CD4-positive, alpha-beta memory T cell (primary cell): ENCODE results near the gene CFAP251. TPM values are rescaled to one million over a fixed set of nuclear protein-coding genes. Genes with fewer than 3 reads are reported as not detected.
"Not testable (repeated sequence)": the region's sequence is repeated elsewhere in the genome, so short reads cannot be mapped to it uniquely, and the experiment has no call there.

Experiments used
- CTCF ChIA-PET: fragments of 350-600 bp; sonication (Branson Sonifier 250); formaldehyde crosslinking; loops from one replicate; lab custom pipeline; 2021; ENCODE audit warnings: inconsistent platforms; ENCODE audit not compliant: partially characterized antibody; lab: Charles Lee
- POLR2A ChIA-PET: fragments of 350-600 bp; sonication (Branson Sonifier 250); formaldehyde crosslinking; loops from one replicate; lab custom pipeline; 2021; ENCODE audit not compliant: partially characterized antibody; lab: Charles Lee
- DNase-seq, 5 donors: peaks; one replicate each; pipeline versions ENCODE4 v3.0.0 to v3.0.0-alpha.2; 2020 to 2022; ENCODE audit warnings: mixed read lengths in 1 of 5
- H3K27ac ChIP-seq: one replicate; pipeline ENCODE4 v1.7.0; 2013; ENCODE audit warnings: low read depth, low read length
- H3K27me3 ChIP-seq: 2 replicates; pipeline ENCODE4 v1.7.0; 2013; ENCODE audit warnings: mild to moderate bottlenecking, low read length, moderate library complexity; ENCODE audit not compliant: insufficient read depth
- H3K36me3 ChIP-seq: 2 replicates; pipeline ENCODE4 v1.7.0; 2013; ENCODE audit warnings: mild to moderate bottlenecking, low read length, moderate library complexity; ENCODE audit not compliant: insufficient read depth
- H3K4me1 ChIP-seq: 2 replicates; pipeline ENCODE4 v1.7.0; 2013; ENCODE audit warnings: mild to moderate bottlenecking, low read length, moderate library complexity; ENCODE audit not compliant: insufficient read depth
- H3K4me3 ChIP-seq, 2 donors: one replicate each; pipeline ENCODE4 v1.7.0; 2013; ENCODE audit warnings: low read length in 2 of 2, mild to moderate bottlenecking in 1 of 2
- H3K9me3 ChIP-seq, 2 donors: one replicate each; pipeline ENCODE4 v1.7.0; 2013; ENCODE audit warnings: low read length in 2 of 2, control low read depth in 1 of 2; ENCODE audit not compliant: control insufficient read depth in 1 of 2
- H3K27ac Mint-ChIP-seq, 7 donors: one replicate each; pipeline ENCODE4 v1.8.0; 2020 to 2021; ENCODE audit warnings: mixed read lengths in 7 of 7, mild to moderate bottlenecking in 6 of 7, inconsistent platforms in 3 of 7, moderate library complexity in 3 of 7
- H3K27me3 Mint-ChIP-seq, 2 donors: one replicate each; pipeline ENCODE4 v1.8.0; 2020 to 2021; ENCODE audit warnings: mixed read lengths in 2 of 2
- H3K36me3 Mint-ChIP-seq, 2 donors: one replicate each; pipeline ENCODE4 v1.8.0; 2020 to 2021; ENCODE audit warnings: mixed read lengths in 2 of 2, inconsistent platforms in 1 of 2, mild to moderate bottlenecking in 1 of 2
- H3K4me1 Mint-ChIP-seq, 4 donors: one replicate each; pipeline ENCODE4 v1.8.0; 2020 to 2021; ENCODE audit warnings: mixed read lengths in 4 of 4, mild to moderate bottlenecking in 1 of 4
- H3K4me3 Mint-ChIP-seq, 8 donors: one replicate each; pipeline ENCODE4 v1.8.0; 2020 to 2021; ENCODE audit warnings: mixed read lengths in 8 of 8, mild to moderate bottlenecking in 7 of 8, moderate library complexity in 6 of 8, inconsistent platforms in 3 of 8
- H3K9me3 Mint-ChIP-seq, 8 donors: one replicate each; pipeline ENCODE4 v1.8.0; 2020 to 2021; ENCODE audit warnings: mixed read lengths in 8 of 8, mild to moderate bottlenecking in 5 of 8, inconsistent platforms in 3 of 8, moderate library complexity in 1 of 8
- intact Hi-C: fragments of 100-400 bp; cut with micrococcal nuclease; formaldehyde crosslinking; loops from one replicate; pipeline ENCODE4 v1.15.1; 2023
- polyA plus RNA-seq, 2 donors: library from polyadenylated mRNA; unstranded; fragments of 300-500 nt; fragmentation: Illumina TruSeq; gene quantifications; one replicate each; pipeline ENCODE4 v1.2.3, GENCODE V29; 2021
- total RNA-seq, 2 experiments: library from RNA; stranded (reverse); gene quantifications; one replicate each; pipeline ENCODE4 v1.2.3, GENCODE V29; 2021

Gene CFAP251
- total and polyA plus RNA-seq, 4 experiments from 2014 or later: 0.21 to 0.44 (median 0.23) TPM; not detected in 1

DNA sequence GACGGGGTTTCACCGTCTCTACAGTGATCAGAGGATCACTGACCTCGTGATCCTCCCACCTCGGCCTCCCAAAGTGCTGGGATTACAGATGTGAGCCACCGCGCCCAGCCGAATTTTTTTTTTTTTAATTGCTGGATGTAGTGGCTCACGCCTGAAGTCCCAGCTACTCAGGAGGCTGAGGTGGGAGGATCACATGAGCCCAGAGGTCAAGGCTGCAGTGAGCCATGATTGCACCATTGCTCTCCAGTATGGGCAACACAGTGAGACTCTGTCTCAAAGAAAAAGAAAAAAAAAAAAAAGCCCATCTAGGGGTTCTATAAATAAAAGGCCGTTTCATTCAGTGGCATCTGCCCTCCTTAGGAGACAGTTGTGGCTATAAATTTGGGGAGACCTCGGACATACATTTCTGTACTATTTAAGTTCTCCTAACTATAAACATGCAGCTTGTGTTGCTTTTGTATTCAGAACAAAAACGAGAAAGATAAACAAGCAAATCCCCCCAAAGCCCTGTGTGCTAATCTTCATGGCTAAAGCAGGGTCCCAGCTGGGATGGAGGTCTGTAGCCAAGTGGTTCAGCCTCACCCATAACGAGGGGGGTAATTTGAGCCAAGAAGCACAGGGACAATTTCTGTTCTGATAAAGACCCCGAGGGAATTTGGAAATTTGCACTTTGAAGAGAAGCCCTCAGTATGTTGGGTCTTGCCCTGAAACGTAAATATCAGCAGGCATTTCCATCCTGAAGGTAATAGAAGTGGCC is 68.3 kb downstream of the CFAP251 start:
- CTCF ChIA-PET: interaction anchor here (0.6 to 0.7 kb wide), 2 partner anchors 116 to 1827 kb away, joined by 3 read pairs; no protein-coding TSS in a partner anchor

DNA sequence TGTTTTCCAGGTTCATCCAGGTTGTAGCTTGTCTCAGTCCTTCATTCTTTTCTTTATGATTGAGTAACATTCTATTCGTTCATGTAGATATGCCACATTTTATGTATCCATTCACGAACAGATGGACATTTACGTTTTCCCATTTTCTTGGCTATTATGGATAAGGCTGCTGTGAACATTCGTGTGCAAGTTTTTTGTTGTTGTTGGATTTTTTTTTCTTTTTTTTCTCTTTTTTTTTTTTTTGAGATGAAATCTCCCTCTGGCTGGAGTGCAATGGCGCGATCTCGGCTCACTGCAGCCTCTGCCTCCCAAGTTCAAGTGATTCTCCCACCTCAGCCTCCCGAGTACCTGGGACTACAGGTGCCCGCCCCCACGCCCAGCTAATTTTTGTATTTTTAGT is 70.1 kb downstream of the CFAP251 start:
- H3K27me3 ChIP-seq, H3K27me3 Mint-ChIP-seq, H3K4me1 ChIP-seq, DNase-seq, H3K9me3 ChIP-seq, H3K4me3 ChIP-seq, H3K9me3 Mint-ChIP-seq, H3K36me3 Mint-ChIP-seq, H3K27ac Mint-ChIP-seq, H3K4me3 Mint-ChIP-seq, intact Hi-C loops, H3K27ac ChIP-seq, POLR2A ChIA-PET, H3K36me3 ChIP-seq: not testable (repeated sequence)
- peaks cover 4 to 11% (median 6%) of the 10 kb centered on the region in 4 donors for H3K4me1 Mint-ChIP-seq
- CTCF ChIA-PET: interaction anchor here (1.1 kb wide), 1 partner anchor 70 kb away, joined by 4 read pairs; the partner anchor contains the start of gene CFAP251

More for the DNA sequence above, 68.3 kb downstream of the CFAP251 start:
- POLR2A ChIA-PET: no interaction called here
- Mint-ChIP-seq H3K4me3 (no peak overlapping the region), H3K27ac (no peak overlapping the region), H3K36me3 (no peaks in the 10 kb centered on the region), H3K4me1 (peaks cover 0 to 6% (median 2%) of the 10 kb centered on the region in 4 donors), H3K27me3 (no peaks in the 10 kb centered on the region), H3K9me3 (no peaks in the 10 kb centered on the region)
- Histone ChIP-seq H3K27ac (no peak overlapping the region), H3K36me3 (no peaks in the 10 kb centered on the region), H3K4me1 (peaks cover 3% of the 10 kb centered on the region), H3K4me3 (no peak overlapping the region), H3K27me3 (no peaks in the 10 kb centered on the region), H3K9me3 (no peaks in the 10 kb centered on the region)
- intact Hi-C loops: no loop called here
- DNase-seq: no peak

DNA sequence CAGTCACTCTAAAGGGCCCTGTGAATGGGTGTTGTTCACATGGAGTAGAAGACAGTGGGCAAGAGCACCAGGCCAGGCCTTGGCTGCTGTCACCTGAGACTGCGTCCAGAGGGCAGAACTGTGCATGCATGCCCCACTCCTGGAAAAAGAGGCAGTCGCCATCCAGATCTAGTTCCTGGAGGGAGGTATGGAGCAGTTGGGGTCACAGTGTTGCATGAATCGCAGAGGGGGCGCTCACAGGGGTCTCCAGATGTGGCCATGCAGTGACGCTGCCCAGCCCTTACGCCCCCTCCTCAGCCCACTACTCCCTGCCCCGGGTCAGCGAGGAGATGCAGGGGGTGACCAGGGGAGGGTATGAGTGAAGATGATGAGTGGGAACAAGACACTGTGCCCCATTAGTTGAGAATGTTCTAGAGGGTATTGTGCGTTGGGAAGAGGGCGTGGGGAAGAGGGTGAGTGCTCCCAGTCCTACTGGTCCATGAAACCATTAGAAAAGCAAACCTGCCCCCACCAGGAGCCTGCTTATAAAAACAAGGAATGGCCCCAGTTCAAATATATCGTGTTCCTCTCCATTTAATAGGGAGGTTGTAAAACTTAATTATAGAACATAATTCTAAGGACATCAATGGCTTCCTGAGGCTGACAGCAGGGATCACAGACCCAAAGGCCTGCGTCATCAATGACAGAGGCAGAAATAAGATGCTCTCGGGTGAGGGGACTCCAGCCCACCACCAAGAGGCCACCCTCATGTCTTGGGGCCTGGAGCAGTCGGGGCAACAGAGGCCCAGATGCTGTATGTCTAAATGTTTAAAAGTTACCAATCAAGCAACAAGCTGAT is 71.1 kb downstream of the CFAP251 start:
- DNase-seq: no peak
- no peaks in the 10 kb centered on the region for H3K36me3 ChIP-seq
- CTCF ChIA-PET: interaction anchor here (1.1 kb wide), 1 partner anchor 71 kb away, joined by 4 read pairs; the partner anchor contains the start of gene CFAP251
- H3K4me3 Mint-ChIP-seq: no peak overlapping the region
- intact Hi-C loops: no loop called here
- H3K9me3 Mint-ChIP-seq: no peaks in the 10 kb centered on the region
- no peaks in the 10 kb centered on the region for H3K27me3 Mint-ChIP-seq
- peaks cover 4 to 11% (median 5%) of the 10 kb centered on the region in 4 donors for H3K4me1 Mint-ChIP-seq
- H3K36me3 Mint-ChIP-seq: no peaks in the 10 kb centered on the region
- POLR2A ChIA-PET: no interaction called here
- no peaks in the 10 kb centered on the region for H3K4me1 ChIP-seq
- H3K4me3 ChIP-seq: no peak overlapping the region
- no peaks in the 10 kb centered on the region for H3K27me3 ChIP-seq
- H3K27ac ChIP-seq: no peak overlapping the region
- no peak overlapping the region for H3K27ac Mint-ChIP-seq
- no peaks in the 10 kb centered on the region for H3K9me3 ChIP-seq

DNA sequence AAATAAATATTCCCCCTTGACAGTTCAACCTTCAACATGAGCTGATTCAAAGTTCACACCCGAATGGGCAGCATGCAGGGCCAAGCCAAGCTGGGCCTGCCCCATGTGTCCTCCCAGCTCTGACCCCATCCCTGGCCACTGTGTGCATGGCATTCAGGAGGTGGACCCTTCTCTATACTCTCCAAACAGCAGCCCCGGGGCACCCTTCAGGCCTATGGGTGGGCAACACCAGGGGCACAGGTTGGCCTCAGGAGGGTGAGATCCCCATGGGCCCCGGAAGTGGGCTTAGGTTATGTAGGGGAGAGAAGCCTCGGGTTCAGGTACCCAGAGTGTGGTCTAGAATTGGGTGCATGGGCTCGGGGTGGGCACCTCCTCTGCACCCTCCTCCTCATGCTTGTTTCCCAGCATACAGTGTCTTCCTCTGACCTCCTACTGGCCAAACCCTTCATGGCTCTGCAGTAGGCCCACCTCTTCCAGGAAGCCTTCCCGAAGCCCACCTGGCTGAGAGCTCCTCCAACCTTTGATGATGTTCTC is 71.8 kb downstream of the CFAP251 start:
- Mint-ChIP-seq H3K9me3 (no peaks in the 10 kb centered on the region), H3K4me1 (peaks cover 4 to 11% (median 5%) of the 10 kb centered on the region in 4 donors), H3K4me3 (no peak overlapping the region), H3K27me3 (no peaks in the 10 kb centered on the region), H3K27ac (no peak overlapping the region), H3K36me3 (no peaks in the 10 kb centered on the region)
- no peaks in the 10 kb centered on the region for H3K36me3 ChIP-seq
- DNase-seq: no peak
- H3K4me1 ChIP-seq: no peaks in the 10 kb centered on the region
- no peak overlapping the region for H3K27ac ChIP-seq
- H3K4me3 ChIP-seq: no peak overlapping the region
- no peaks in the 10 kb centered on the region for H3K27me3 ChIP-seq
- ChIA-PET CTCF (interaction anchor here (0.6 to 3.2 kb wide), 3 partner anchors 17 to 403 kb away, joined by 3 to 10 read pairs (median 3); partner anchors contain the start of gene CFAP251), POLR2A (no interaction called here)
- intact Hi-C loops: no loop called here
- H3K9me3 ChIP-seq: no peaks in the 10 kb centered on the region

DNA sequence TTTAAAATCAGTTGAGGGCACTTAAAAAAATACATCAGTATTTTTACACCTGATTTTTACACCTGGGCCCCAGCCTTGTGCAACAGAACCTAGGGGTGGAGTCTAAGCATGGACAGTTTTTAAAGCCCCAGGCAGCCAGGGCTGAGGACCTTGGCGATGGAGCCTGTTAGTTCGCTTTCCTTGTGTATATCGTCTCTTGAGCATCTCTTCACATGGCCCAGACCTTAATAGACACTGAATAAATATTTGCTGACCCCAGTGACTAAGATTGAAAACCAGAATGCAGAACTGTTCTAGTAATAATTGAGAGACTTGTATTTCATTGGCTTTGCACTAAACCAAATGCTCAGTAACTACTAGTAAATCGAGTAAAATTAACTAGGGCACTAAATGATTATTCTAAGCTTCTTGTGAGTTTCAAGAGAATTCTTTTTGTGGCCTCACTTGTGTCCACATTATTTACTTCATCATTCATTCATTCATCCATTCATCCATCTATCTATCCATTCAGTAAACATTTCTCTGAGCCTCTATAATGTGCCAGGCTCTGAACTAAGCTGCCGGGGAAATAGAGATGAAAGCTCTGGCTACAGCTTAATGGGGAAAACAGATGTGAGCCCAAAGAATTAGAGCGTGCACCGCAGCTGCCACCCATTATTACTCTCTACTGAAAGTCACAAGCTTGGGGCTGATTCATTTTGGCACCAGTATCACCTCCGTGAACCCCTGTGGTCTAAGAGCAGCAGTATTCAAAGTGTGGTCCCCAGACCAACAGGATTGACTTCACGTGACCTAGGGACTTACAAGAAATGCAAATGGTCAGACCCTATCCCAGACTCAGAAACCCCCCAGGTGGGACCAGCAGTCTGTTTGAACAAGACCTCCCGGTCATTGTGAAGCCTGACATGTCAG is 72.6 kb downstream of the CFAP251 start:
- no peaks in the 10 kb centered on the region for H3K9me3 Mint-ChIP-seq
- peaks cover 4 to 11% (median 5%) of the 10 kb centered on the region in 4 donors for H3K4me1 Mint-ChIP-seq
- H3K4me3 Mint-ChIP-seq: no peak overlapping the region
- CTCF ChIA-PET: interaction anchor here (0.6 to 3.2 kb wide), 3 partner anchors 16 to 402 kb away, joined by 3 to 10 read pairs (median 3); partner anchors contain the start of gene CFAP251
- H3K27ac Mint-ChIP-seq: no peak overlapping the region
- no peak overlapping the region for H3K4me3 ChIP-seq
- no peaks in the 10 kb centered on the region for H3K36me3 ChIP-seq
- intact Hi-C loops: no loop called here
- no peaks in the 10 kb centered on the region for H3K4me1 ChIP-seq
- H3K27me3 ChIP-seq: no peaks in the 10 kb centered on the region
- H3K27me3 Mint-ChIP-seq: no peaks in the 10 kb centered on the region
- no peak for DNase-seq
- POLR2A ChIA-PET: interaction anchor here (1.1 kb wide), 1 partner anchor 16 kb away, joined by 4 read pairs; no protein-coding TSS in a partner anchor
- no peak overlapping the region for H3K27ac ChIP-seq
- no peaks in the 10 kb centered on the region for H3K9me3 ChIP-seq
- no peaks in the 10 kb centered on the region for H3K36me3 Mint-ChIP-seq

DNA sequence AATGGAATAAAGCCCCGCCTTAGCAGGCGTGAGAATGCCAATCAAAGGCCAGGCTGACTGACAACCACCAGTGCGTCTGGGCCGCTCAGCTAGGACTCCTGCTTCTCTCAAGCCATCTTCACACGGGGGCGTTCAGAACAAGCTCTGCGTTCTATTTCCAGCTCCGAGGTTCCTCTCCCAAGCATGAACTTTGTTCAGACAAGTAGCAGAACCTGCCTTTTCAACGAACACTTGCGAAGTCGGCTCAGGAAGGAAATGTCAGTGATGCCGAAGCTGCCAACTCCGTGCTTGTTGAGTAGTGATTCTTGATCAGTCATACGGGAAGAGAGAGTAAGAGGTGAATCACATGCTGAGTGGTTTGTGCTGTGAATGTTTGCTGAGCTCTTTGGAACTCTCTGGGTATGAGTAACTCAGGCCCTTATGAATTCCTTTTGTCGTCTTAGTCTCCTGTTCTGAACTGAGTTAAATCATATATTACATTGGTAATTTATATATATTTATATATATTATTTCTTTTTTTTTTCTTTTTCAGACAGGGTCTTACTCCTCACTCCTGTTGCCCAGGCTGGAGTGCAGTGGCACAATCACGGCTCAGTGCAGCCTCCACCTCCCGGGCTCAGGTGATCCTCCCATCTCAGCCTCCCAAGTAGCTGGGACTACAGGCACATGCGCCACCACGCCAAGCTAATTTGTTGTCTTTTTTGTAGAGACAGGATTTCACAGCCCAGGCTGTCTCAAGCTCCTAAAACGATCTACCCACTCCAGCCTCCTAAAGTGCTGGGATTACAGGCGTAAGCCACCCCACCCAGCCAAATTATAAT is 73.9 kb downstream of the CFAP251 start:
- Mint-ChIP-seq H3K36me3 (no peaks in the 10 kb centered on the region), H3K4me1 (peaks cover 4 to 11% (median 5%) of the 10 kb centered on the region in 4 donors), H3K27ac (peak overlapping the region in 5 of 7 donors; percentile 73 to 80 (median 77)), H3K9me3 (no peaks in the 10 kb centered on the region), H3K27me3 (peaks cover 0 to 2% of the 10 kb centered on the region in 2 donors), H3K4me3 (peak overlapping the region in 4 of 8 donors; percentile 33 to 63 (median 46))
- Histone ChIP-seq H3K36me3 (no peaks in the 10 kb centered on the region), H3K27me3 (no peaks in the 10 kb centered on the region), H3K4me3 (no peak overlapping the region), H3K27ac (no peak overlapping the region), H3K4me1 (no peaks in the 10 kb centered on the region), H3K9me3 (no peaks in the 10 kb centered on the region)
- DNase-seq: peak in 3 of 5 donors; percentile 11 to 27 (median 13)
- CTCF ChIA-PET: interaction anchor here (1.0 to 3.2 kb wide), 3 partner anchors 31 to 74 kb away, joined by 3 to 10 read pairs (median 3); partner anchors contain the start of gene CFAP251
- POLR2A ChIA-PET: interaction anchor here (1.1 kb wide), 1 partner anchor 14 kb away, joined by 4 read pairs; no protein-coding TSS in a partner anchor
- intact Hi-C loops: no loop called here
